Body of pancreas (tissue), 4 donors: ENCODE data around the gene GTF3C2. TPM values are rescaled to one million over a fixed set of nuclear protein-coding genes. Genes with fewer than 3 reads are reported as not detected.

ENCODE experiments used
- ATAC-seq: fragments of 150-250 bp; one replicate; pipeline ENCODE4 v1.9.1; 2016
- DNase-seq, 4 donors: peaks; one replicate each; pipeline ENCODE4 v3.0.0-alpha.2; 2019
- H3K27ac ChIP-seq, 4 donors: fragments of 200-600 bp; sonication (generic); 1 replicate in 3 of 4; 2 replicates in 1 of 4; pipeline versions ENCODE4 v1.5.1 to v1.6.1; 2016 to 2019; ENCODE audit warnings: mild to moderate bottlenecking in 1 of 4, mixed read lengths in 1 of 4, moderate library complexity in 1 of 4
- H3K27me3 ChIP-seq, 2 donors: fragments of 200-600 bp; sonication (generic); one replicate each; pipeline ENCODE4 v1.6.0; 2016; ENCODE audit warnings: mild to moderate bottlenecking in 1 of 2
- H3K36me3 ChIP-seq, 2 donors: fragments of 200-600 bp; sonication (generic); replicated peaks in 1 of 2; 2 replicates each; pipeline ENCODE4 v1.5.1; 2016; ENCODE audit warnings: low read depth in 2 of 2; ENCODE audit not compliant: insufficient read depth in 1 of 2
- H3K4me1 ChIP-seq: fragments of 200-600 bp; sonication (generic); one replicate; pipeline ENCODE4 v1.6.0; 2016
- H3K4me3 ChIP-seq, 2 donors: fragments of 200-600 bp; sonication (generic); 1 replicate in 1 of 2; 2 replicates in 1 of 2; pipeline ENCODE4 v1.5.1; 2016 to 2019
- H3K9me3 ChIP-seq, 3 donors: fragments of 200-600 bp; sonication (generic); 1 replicate in 2 of 3; 2 replicates in 1 of 3; pipeline ENCODE4 v1.5.1; 2016
- POLR2A ChIP-seq, 3 donors: fragments of 450-650 bp; IDR thresholded peaks; one replicate each; pipeline ENCODE4 v1.6.1; 2016; ENCODE audit warnings: antibody characterized with exemption in 3 of 3, mild to moderate bottlenecking in 2 of 3
- WGBS, 2 donors: methylation state at CpG; one replicate each; pipeline ENCODE4 v1.1.5; 2017; 5-methylcytosine and 5-hydroxymethylcytosine counted together
- intact Hi-C: fragments of 100-400 bp; cut with DNase I; formaldehyde crosslinking; loops from one replicate; pipeline ENCODE4 v1.15.1; 2023
- total RNA-seq, 2 donors: library from RNA; depleted of rRNA; stranded (reverse); fragments of >200 nt; gene quantifications; one replicate each; pipeline ENCODE4 v1.1.0, GENCODE V29; 2016
- TF ChIP-seq, protein P1 (sequence below), 7 experiments: fragments of 450-650 bp in 4 of 7; fragments of 200-600 bp in 3 of 7; sonication (generic) in 3 of 7; IDR thresholded peaks; one replicate each; pipeline ENCODE4 v1.5.1; 2016 to 2019; ENCODE audit warnings: antibody characterized with exemption in 7 of 7

The GTF3C2 gene
- total RNA-seq, 2 donors from 2014 or later: 26.2 to 73.2 TPM

DNA sequence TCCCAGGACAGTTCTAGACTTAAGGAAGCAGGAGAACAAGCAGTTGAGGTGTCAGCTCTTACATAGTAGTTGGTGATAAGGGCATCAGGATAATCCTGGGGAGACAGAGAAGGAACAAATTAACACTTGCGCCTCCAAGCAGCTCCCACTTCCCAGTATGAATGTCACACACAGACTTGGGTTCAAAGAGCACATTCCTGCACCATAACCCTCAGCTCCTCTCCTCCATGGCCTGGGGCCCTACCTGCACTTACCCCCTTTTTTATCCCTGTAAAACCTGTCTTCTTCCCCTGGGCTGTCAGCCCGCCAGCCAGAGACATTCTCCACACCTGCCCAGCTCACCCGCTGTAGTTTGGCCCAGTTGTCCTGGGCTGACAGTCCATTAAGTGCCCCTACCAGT, 44.4 kb downstream of the GTF3C2 start:
- 92 to 100% methylated on average over 3 of the region's 3 CpGs for WGBS, 2 donors
- no peak overlapping the region for H3K27ac ChIP-seq
- H3K4me1 ChIP-seq: peaks cover 24% of the 10 kb centered on the region
- H3K27me3 ChIP-seq: peaks cover 0 to 15% of the 10 kb centered on the region in 2 donors
- ATAC-seq (no peak), DNase-seq (no peak)
- H3K9me3 ChIP-seq: no peaks in the 10 kb centered on the region
- no peak for TF ChIP-seq POLR2A (IDR thresholded peaks at IDR 0.05)
- TF ChIP-seq, protein P1, sequence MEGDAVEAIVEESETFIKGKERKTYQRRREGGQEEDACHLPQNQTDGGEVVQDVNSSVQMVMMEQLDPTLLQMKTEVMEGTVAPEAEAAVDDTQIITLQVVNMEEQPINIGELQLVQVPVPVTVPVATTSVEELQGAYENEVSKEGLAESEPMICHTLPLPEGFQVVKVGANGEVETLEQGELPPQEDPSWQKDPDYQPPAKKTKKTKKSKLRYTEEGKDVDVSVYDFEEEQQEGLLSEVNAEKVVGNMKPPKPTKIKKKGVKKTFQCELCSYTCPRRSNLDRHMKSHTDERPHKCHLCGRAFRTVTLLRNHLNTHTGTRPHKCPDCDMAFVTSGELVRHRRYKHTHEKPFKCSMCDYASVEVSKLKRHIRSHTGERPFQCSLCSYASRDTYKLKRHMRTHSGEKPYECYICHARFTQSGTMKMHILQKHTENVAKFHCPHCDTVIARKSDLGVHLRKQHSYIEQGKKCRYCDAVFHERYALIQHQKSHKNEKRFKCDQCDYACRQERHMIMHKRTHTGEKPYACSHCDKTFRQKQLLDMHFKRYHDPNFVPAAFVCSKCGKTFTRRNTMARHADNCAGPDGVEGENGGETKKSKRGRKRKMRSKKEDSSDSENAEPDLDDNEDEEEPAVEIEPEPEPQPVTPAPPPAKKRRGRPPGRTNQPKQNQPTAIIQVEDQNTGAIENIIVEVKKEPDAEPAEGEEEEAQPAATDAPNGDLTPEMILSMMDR (IDR thresholded peaks at IDR 0.05): no peak
- intact Hi-C loops: no loop called here
- no peaks in the 10 kb centered on the region for H3K36me3 ChIP-seq
- no peak overlapping the region for H3K4me3 ChIP-seq

DNA sequence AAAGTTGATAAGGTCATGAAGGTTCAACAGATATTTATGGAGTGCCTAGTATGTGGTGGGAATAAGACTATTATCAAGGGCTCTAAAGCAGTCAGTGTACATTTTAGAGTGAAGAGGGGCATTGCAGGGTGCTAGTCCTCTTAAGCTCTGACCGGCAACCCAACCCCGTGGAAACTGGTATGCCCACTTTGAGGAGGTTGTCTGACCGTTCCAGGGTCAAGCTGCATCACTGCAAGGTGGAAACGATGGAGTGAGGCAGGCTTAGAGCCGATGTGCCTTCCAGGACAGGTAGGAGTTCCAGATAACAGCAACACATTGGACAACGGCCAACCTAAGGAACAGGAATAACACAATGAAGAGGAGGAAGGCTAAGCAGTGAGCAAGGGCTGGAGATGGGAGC, 46.9 kb downstream of the GTF3C2 start:
- TF ChIP-seq POLR2A (IDR thresholded peaks at IDR 0.05): no peak
- TF ChIP-seq, protein P1 (IDR thresholded peaks at IDR 0.05): no peak
- intact Hi-C loops: loop anchor here (10.0 kb wide), 1 partner anchor 215 kb away; no protein-coding TSS in a partner anchor
- Histone ChIP-seq H3K27ac (no peak overlapping the region), H3K36me3 (no peaks in the 10 kb centered on the region), H3K9me3 (no peaks in the 10 kb centered on the region), H3K4me1 (peaks cover 25% of the 10 kb centered on the region), H3K27me3 (peaks cover 0 to 25% of the 10 kb centered on the region in 2 donors), H3K4me3 (no peak overlapping the region)
- 59 to 62% methylated on average over 6 of the region's 6 CpGs for WGBS, 2 donors
- no peak for ATAC-seq
- DNase-seq: no peak

- intact Hi-C loops: loop anchor here (10.0 kb wide), 1 partner anchor 214 kb away; no protein-coding TSS in a partner anchor
- H3K36me3 ChIP-seq: no peaks in the 10 kb centered on the region
- no peak within 1 kb of the TSS for H3K27ac ChIP-seq
- TF ChIP-seq POLR2A (IDR thresholded peaks at IDR 0.05): no peak
- TF ChIP-seq, protein P1 (IDR thresholded peaks at IDR 0.05): no peak
- H3K27me3 ChIP-seq: peaks cover 0 to 25% of the 10 kb centered on the region in 2 donors
- no peaks in the 10 kb centered on the region for H3K9me3 ChIP-seq
- H3K4me1 ChIP-seq: peaks cover 25% of the 10 kb centered on the region
- DNase-seq: peak; percentile 28 to 49 (median 34)
- no peak within 1 kb of the TSS for H3K4me3 ChIP-seq
- ATAC-seq: peak; percentile 13
- 34 to 48% methylated on average over 15 to 20 of the region's 25 CpGs for WGBS, 2 donors
Measured at GRCh38 chr2:27308359-27308881, 48.1 kb downstream of the GTF3C2 start, which contains the start of gene UCN. UCN (minus strand) TSS chr2:27308445; CDS start chr2:27307895, 550 bp downstream.

GRCh38 chr2:27307545-27308358, 48.8 kb downstream of the GTF3C2 start:
- ATAC-seq: no peak
- peaks cover 0 to 25% of the 10 kb centered on the region in 2 donors for H3K27me3 ChIP-seq
- no peaks in the 10 kb centered on the region for H3K36me3 ChIP-seq
- 13 to 20% methylated on average over 1 to 72 of the region's 75 CpGs for WGBS, 2 donors
- H3K9me3 ChIP-seq: no peaks in the 10 kb centered on the region
- TF ChIP-seq POLR2A (IDR thresholded peaks at IDR 0.05): no peak
- TF ChIP-seq, protein P1 (IDR thresholded peaks at IDR 0.05): no peak
- no peak overlapping the region for H3K4me3 ChIP-seq
- intact Hi-C loops: loop anchor here (10.0 kb wide), 1 partner anchor 213 kb away; no protein-coding TSS in a partner anchor
- peak in 1 of 4 donors; percentile 20 for DNase-seq
- no peak overlapping the region for H3K27ac ChIP-seq
- peaks cover 29% of the 10 kb centered on the region for H3K4me1 ChIP-seq
